ENCODE results near the gene PRKCZ.

PRKCZ gene

GRCh38 chr1:2165646-2166045, 115.4 kb downstream of the PRKCZ start:
- Histone ChIP-seq H3K4me1 (ENCODE audit: control insufficient read depth, insufficient read depth, low read length, poor library complexity, severe bottlenecking) (peaks cover 4% of the 10 kb centered on the region), H3K27ac (ENCODE audit: low read depth, low read length, severe bottlenecking) (no peak overlapping the region), H3K4me3 (ENCODE audit: extremely low read depth, insufficient read depth, low read length, poor library complexity, severe bottlenecking) (no peak overlapping the region), H3K36me3 (ENCODE audit: control insufficient read depth, insufficient read depth, low read length) (no peaks in the 10 kb centered on the region), H3K9me3 (ENCODE audit: control insufficient read depth, low read length) (peaks cover 5% of the 10 kb centered on the region)
- 79 to 94% methylated on average over 16 to 19 of the region's 19 CpGs for WGBS, 2 experiments (ENCODE audit: insufficient coverage in 2 of 2)

GRCh38 chr1:2166254-2166653, 116.0 kb downstream of the PRKCZ start:
- Histone ChIP-seq H3K9me3 (ENCODE audit: control insufficient read depth, low read length) (peaks cover 5% of the 10 kb centered on the region), H3K4me1 (ENCODE audit: control insufficient read depth, insufficient read depth, low read length, poor library complexity, severe bottlenecking) (peaks cover 4% of the 10 kb centered on the region), H3K36me3 (ENCODE audit: control insufficient read depth, insufficient read depth, low read length) (no peaks in the 10 kb centered on the region), H3K4me3 (ENCODE audit: extremely low read depth, insufficient read depth, low read length, poor library complexity, severe bottlenecking) (no peak overlapping the region), H3K27ac (ENCODE audit: low read depth, low read length, severe bottlenecking) (no peak overlapping the region)
- 89 to 90% methylated on average over 10 to 11 of the region's 14 CpGs for WGBS, 2 experiments (ENCODE audit: insufficient coverage in 2 of 2)

GRCh38 chr1:2166695-2167094, 116.5 kb downstream of the PRKCZ start:
- Histone ChIP-seq H3K27ac (ENCODE audit: low read depth, low read length, severe bottlenecking) (no peak overlapping the region), H3K4me1 (ENCODE audit: control insufficient read depth, insufficient read depth, low read length, poor library complexity, severe bottlenecking) (peaks cover 4% of the 10 kb centered on the region), H3K9me3 (ENCODE audit: control insufficient read depth, low read length) (peaks cover 5% of the 10 kb centered on the region), H3K4me3 (ENCODE audit: extremely low read depth, insufficient read depth, low read length, poor library complexity, severe bottlenecking) (no peak overlapping the region), H3K36me3 (ENCODE audit: control insufficient read depth, insufficient read depth, low read length) (no peaks in the 10 kb centered on the region)
- WGBS, 2 experiments (ENCODE audit: insufficient coverage in 2 of 2), result 90 to 95% methylated on average over 8 to 9 of the region's 10 CpGs

- Histone ChIP-seq H3K36me3 (ENCODE audit: control insufficient read depth, insufficient read depth, low read length) (no peaks in the 10 kb centered on the region), H3K4me1 (ENCODE audit: control insufficient read depth, insufficient read depth, low read length, poor library complexity, severe bottlenecking) (peaks cover 4% of the 10 kb centered on the region), H3K4me3 (ENCODE audit: extremely low read depth, insufficient read depth, low read length, poor library complexity, severe bottlenecking) (no peak overlapping the region), H3K9me3 (ENCODE audit: control insufficient read depth, low read length) (peaks cover 5% of the 10 kb centered on the region), H3K27ac (ENCODE audit: low read depth, low read length, severe bottlenecking) (no peak overlapping the region)
- 94 to 97% methylated on average over 13 of the region's 13 CpGs for WGBS, 2 experiments (ENCODE audit: insufficient coverage in 2 of 2)
These were observed 117.9 kb downstream of the PRKCZ start for GRCh38 chr1:2168090-2168489.

- no peak overlapping the region for H3K4me3 ChIP-seq (ENCODE audit: extremely low read depth, insufficient read depth, low read length, poor library complexity, severe bottlenecking)
- no peaks in the 10 kb centered on the region for H3K36me3 ChIP-seq (ENCODE audit: control insufficient read depth, insufficient read depth, low read length)
- H3K9me3 ChIP-seq (ENCODE audit: control insufficient read depth, low read length), result peaks cover 5% of the 10 kb centered on the region
- peaks cover 4% of the 10 kb centered on the region for H3K4me1 ChIP-seq (ENCODE audit: control insufficient read depth, insufficient read depth, low read length, poor library complexity, severe bottlenecking)
- no peak overlapping the region for H3K27ac ChIP-seq (ENCODE audit: low read depth, low read length, severe bottlenecking)
- 90 to 95% methylated on average over 8 to 12 of the region's 12 CpGs for WGBS, 2 experiments (ENCODE audit: insufficient coverage in 2 of 2)
These were observed 118.3 kb downstream of the PRKCZ start for GRCh38 chr1:2168535-2168934.

GRCh38 chr1:2169200-2169836, 119.1 kb downstream of the PRKCZ start:
- 94 to 98% methylated on average over 18 to 20 of the region's 43 CpGs for WGBS, 2 experiments (ENCODE audit: insufficient coverage in 2 of 2)
- Histone ChIP-seq H3K9me3 (ENCODE audit: control insufficient read depth, low read length) (peaks cover 2% of the 10 kb centered on the region), H3K36me3 (ENCODE audit: control insufficient read depth, insufficient read depth, low read length) (no peaks in the 10 kb centered on the region), H3K27ac (ENCODE audit: low read depth, low read length, severe bottlenecking) (no peak overlapping the region), H3K4me3 (ENCODE audit: extremely low read depth, insufficient read depth, low read length, poor library complexity, severe bottlenecking) (no peak overlapping the region), H3K4me1 (ENCODE audit: control insufficient read depth, insufficient read depth, low read length, poor library complexity, severe bottlenecking) (peaks cover 4% of the 10 kb centered on the region)

GRCh38 chr1:2170211-2170610, 120.0 kb downstream of the PRKCZ start:
- no peaks in the 10 kb centered on the region for H3K36me3 ChIP-seq (ENCODE audit: control insufficient read depth, insufficient read depth, low read length)
- no peak overlapping the region for H3K27ac ChIP-seq (ENCODE audit: low read depth, low read length, severe bottlenecking)
- 93 to 96% methylated on average over 7 to 9 of the region's 11 CpGs for WGBS, 2 experiments (ENCODE audit: insufficient coverage in 2 of 2)
- H3K4me3 ChIP-seq (ENCODE audit: extremely low read depth, insufficient read depth, low read length, poor library complexity, severe bottlenecking), result no peak overlapping the region
- peaks cover 4% of the 10 kb centered on the region for H3K4me1 ChIP-seq (ENCODE audit: control insufficient read depth, insufficient read depth, low read length, poor library complexity, severe bottlenecking)
- H3K9me3 ChIP-seq (ENCODE audit: control insufficient read depth, low read length), result no peaks in the 10 kb centered on the region

GRCh38 chr1:2172012-2172411, 121.8 kb downstream of the PRKCZ start:
- no peaks in the 10 kb centered on the region for H3K36me3 ChIP-seq (ENCODE audit: control insufficient read depth, insufficient read depth, low read length)
- WGBS, 2 experiments (ENCODE audit: insufficient coverage in 2 of 2), result 94 to 98% methylated on average over 23 to 26 of the region's 26 CpGs
- no peak overlapping the region for H3K27ac ChIP-seq (ENCODE audit: low read depth, low read length, severe bottlenecking)
- H3K9me3 ChIP-seq (ENCODE audit: control insufficient read depth, low read length), result no peaks in the 10 kb centered on the region
- peaks cover 4% of the 10 kb centered on the region for H3K4me1 ChIP-seq (ENCODE audit: control insufficient read depth, insufficient read depth, low read length, poor library complexity, severe bottlenecking)
- H3K4me3 ChIP-seq (ENCODE audit: extremely low read depth, insufficient read depth, low read length, poor library complexity, severe bottlenecking), result no peak overlapping the region

- Histone ChIP-seq H3K9me3 (ENCODE audit: control insufficient read depth, low read length) (no peaks in the 10 kb centered on the region), H3K27ac (ENCODE audit: low read depth, low read length, severe bottlenecking) (no peak overlapping the region), H3K36me3 (ENCODE audit: control insufficient read depth, insufficient read depth, low read length) (no peaks in the 10 kb centered on the region), H3K4me1 (ENCODE audit: control insufficient read depth, insufficient read depth, low read length, poor library complexity, severe bottlenecking) (peaks cover 4% of the 10 kb centered on the region), H3K4me3 (ENCODE audit: extremely low read depth, insufficient read depth, low read length, poor library complexity, severe bottlenecking) (no peak overlapping the region)
- 93 to 98% methylated on average over 24 to 33 of the region's 33 CpGs for WGBS, 2 experiments (ENCODE audit: insufficient coverage in 2 of 2)
These were observed 122.4 kb downstream of the PRKCZ start for GRCh38 chr1:2172551-2173146.

GRCh38 chr1:2173546-2174347, 123.5 kb downstream of the PRKCZ start:
- H3K36me3 ChIP-seq (ENCODE audit: control insufficient read depth, insufficient read depth, low read length), result no peaks in the 10 kb centered on the region
- no peak overlapping the region for H3K4me3 ChIP-seq (ENCODE audit: extremely low read depth, insufficient read depth, low read length, poor library complexity, severe bottlenecking)
- no peaks in the 10 kb centered on the region for H3K9me3 ChIP-seq (ENCODE audit: control insufficient read depth, low read length)
- H3K4me1 ChIP-seq (ENCODE audit: control insufficient read depth, insufficient read depth, low read length, poor library complexity, severe bottlenecking), result peaks cover 4% of the 10 kb centered on the region
- 87 to 93% methylated on average over 30 to 35 of the region's 37 CpGs for WGBS, 2 experiments (ENCODE audit: insufficient coverage in 2 of 2)
- no peak overlapping the region for H3K27ac ChIP-seq (ENCODE audit: low read depth, low read length, severe bottlenecking)
